Head of caudate nucleus (tissue), 42 donors: ENCODE measurements around the gene CMPK1.

Experiments used
- DNase-seq, 42 donors: peaks; one replicate each; pipeline versions ENCODE4 v3.0.0 to v3.0.0-alpha.2; 2020 to 2021; ENCODE audit warnings: mixed read lengths in 7 of 42
- intact Hi-C: fragments of 100-400 bp; cut with DNase I; formaldehyde crosslinking; loops from one replicate; pipeline ENCODE4 v1.15.0; 2022

Gene CMPK1

DNA sequence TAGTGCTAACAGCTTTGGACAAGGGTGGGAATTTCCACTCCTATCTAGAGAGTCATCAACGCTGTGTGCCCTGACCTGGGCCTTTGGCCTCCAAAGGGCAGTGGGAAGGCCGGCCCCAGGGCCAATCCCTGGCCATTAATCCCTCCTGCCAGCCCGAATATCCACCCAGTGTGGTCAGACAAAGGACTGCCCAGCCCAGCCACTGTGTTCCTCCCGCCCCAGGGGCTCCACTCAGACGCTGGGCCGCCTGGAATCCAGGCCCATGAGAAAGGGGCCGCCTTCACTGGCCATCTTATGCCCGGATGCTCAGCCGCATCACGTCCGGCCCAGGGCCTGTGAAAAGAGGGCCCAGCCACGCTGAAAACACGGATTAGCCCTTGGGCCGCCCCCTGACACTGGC is 78.8 kb downstream of the CMPK1 start:
- DNase-seq = no peak
- intact Hi-C loops = no loop called here

- intact Hi-C loops = no loop called here
- DNase-seq = no peak
Observed at GRCh38 chr1:47415728-47416318, 82.2 kb downstream of the CMPK1 start, which contains the start of gene FOXE3. Gene FOXE3 (plus strand): TSS chr1:47416285. CDS start chr1:47416316, 31 bp downstream.

GRCh38 chr1:47416319-47417169 is 83.0 kb downstream of the CMPK1 start:
- intact Hi-C loops = no loop called here
- no peak for DNase-seq

- no peak for DNase-seq
- intact Hi-C loops = no loop called here
Observed at GRCh38 chr1:47417170-47418044, 83.8 kb downstream of the CMPK1 start.

GRCh38 chr1:47418122-47418521 is 84.5 kb downstream of the CMPK1 start:
- no peak for DNase-seq
- intact Hi-C loops = no loop called here

DNA sequence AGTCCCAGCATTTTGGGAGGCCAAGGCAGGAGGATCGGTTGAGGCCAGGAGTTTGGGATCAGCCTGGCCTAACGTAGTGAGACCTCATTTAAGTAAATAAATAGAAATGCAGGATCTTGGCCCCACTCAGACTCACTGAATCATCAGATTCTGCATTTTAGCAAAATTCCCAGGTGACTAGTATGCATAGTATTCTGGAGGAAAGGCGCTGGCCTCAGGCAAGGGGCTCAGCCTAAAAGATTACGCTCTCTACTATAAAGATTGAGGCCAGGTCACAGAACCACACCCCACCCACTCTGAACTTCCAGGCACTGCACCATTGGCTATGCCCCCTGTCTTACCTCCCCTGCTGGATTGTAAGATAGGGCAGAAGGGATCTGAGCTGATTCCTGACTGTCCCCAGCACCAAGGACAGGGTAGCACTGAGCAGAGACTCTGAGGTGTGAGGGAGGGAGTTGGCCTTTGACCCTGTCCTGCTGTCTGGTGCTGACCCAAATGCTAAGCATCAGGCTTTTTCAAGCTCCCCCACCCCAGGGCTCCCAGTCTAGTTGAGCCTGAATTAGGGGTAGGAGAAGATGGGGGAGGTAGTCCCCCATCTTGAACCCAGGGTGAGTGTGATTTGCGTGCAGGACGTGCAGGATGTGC is 85.2 kb downstream of the CMPK1 start:
- no peak for DNase-seq
- intact Hi-C loops = no loop called here

- intact Hi-C loops = no loop called here
- DNase-seq = no peak
Observed at GRCh38 chr1:47420547-47420946, 87.0 kb downstream of the CMPK1 start.

- DNase-seq = no peak
- intact Hi-C loops = no loop called here
Observed at GRCh38 chr1:47423872-47424271, 90.3 kb downstream of the CMPK1 start.

GRCh38 chr1:47424336-47424982 is 90.9 kb downstream of the CMPK1 start:
- intact Hi-C loops = no loop called here
- peak in 24 of 42 donors; percentile 5 to 66 (median 36) for DNase-seq
